ENCODE measurements around the gene TRPV4.

TRPV4 gene

DNA sequence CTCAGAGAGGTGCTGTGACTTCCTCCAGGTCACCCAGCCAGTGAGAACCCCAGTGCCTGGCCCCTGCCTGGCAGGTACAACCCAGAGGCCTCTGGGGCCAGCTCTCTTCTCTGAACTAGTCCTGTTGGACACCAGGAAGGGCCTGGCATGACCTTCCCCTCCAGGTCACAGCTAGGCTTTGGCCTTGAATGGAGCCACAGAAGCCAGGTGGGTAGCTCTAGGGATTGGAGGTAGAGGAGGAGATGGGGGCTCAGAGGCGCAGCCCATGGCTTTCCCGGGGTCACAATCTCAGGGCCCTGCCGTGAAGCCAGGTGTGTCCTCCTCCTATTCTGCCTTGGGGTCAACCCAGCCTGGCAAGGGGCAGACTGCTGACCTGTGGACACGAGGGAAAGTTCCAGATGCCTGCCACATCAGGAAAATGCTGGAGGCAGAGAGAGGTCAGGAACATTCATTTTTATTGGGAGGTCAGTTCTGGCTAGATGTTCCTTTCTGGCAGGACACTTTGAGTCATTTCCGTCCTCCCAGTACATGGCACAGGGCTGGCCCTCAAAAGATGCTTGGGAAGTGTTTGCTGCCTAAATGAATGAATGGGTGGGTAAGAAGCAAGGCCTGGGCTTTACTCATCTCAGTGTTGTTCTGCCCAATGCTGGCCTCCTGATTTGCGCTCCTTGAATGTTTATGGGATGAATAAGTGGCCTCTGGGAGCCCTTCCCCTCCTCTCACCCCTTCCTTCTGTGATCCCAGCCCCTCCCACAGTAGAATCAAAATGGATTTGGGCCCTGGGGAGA is 94.1 kb downstream of the TRPV4 start:
- DNase-seq = no peak

DNA sequence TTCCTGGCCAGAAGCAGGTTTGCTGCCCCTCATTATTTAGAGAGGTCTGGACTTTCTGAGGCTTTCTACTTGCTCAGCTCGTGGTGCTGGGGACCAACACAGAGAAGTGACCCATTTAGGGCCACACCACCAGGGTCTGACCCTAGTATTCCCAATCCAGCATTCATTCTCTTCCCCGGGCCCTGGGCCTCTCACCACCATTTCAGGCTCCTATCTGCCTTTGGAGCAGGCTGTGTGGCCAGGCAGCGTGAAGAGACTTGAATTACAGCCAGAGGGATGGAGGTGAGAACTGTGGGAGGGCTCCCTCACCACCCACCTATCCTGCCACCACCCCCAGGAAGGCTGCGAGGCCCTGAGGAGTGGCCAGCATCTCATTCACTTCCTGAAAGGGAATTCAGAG is 95.0 kb downstream of the TRPV4 start:
- DNase-seq = no peak

DNA sequence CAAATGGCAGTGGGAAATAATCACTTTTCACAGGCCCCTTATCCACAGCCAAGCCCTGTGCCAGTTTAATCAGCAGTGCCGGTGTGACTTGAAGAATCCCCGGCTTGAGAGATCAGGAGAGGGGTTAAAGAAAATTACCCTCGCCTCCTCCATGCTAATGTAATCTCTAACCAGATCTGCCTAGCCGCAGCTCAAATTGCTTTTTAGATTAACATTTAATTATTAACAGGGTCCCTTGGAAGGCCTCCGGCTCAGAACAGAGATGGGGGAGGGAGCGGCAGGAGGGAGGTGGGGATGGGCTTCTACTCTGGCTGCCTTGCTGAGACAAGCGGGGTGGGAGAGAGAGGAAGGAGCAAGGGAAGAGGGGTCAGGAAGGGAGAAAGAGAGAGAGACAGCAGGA is 95.6 kb downstream of the TRPV4 start:
- no peak for DNase-seq

DNA sequence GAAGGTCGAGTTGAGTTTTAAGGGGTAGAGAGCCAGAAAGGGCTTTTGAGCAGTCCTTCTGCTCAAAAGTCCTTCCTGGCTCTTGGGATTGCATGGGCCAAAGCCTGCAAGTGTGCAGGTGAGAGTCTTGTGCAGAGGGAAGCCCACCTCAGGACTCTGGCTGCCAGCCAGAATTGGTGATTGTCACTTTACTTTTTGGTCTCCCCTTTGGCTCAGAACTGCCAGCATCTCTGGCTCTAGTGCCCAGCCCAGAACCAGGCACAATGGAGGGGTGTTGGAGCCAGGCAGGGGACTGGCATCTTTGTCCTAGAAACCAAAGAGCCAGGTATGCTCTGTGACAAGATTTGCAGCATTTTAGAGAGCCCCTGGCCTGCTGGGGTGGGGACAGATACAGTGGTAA is 96.1 kb downstream of the TRPV4 start:
- no peak for DNase-seq

DNA sequence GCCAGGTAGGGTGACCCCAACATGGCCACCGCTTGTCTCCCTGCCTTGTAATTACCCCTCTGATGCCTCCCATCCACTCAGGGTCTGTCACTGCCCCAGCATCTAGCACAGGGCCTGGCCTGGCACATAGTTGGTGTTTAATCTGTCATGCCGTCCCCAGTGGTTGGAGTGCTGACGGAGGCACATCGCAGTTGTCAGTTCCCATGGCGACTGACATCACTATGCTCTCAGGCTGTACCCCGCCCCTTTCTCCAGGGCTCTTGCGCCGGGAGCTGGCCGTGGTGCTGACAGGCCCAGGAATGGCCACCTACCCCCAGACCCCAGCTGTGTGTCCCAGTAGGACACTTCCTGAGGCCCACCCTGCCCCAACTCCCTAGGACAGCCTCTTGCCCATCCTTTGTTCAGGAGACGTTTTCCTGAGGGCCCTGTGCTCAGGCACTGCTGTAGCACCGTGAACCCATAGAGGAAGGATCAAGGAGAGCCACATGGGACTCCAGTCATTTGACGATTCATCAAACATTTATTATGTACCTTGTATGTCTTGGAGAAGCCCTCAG is 96.6 kb downstream of the TRPV4 start:
- DNase-seq = no peak

DNA sequence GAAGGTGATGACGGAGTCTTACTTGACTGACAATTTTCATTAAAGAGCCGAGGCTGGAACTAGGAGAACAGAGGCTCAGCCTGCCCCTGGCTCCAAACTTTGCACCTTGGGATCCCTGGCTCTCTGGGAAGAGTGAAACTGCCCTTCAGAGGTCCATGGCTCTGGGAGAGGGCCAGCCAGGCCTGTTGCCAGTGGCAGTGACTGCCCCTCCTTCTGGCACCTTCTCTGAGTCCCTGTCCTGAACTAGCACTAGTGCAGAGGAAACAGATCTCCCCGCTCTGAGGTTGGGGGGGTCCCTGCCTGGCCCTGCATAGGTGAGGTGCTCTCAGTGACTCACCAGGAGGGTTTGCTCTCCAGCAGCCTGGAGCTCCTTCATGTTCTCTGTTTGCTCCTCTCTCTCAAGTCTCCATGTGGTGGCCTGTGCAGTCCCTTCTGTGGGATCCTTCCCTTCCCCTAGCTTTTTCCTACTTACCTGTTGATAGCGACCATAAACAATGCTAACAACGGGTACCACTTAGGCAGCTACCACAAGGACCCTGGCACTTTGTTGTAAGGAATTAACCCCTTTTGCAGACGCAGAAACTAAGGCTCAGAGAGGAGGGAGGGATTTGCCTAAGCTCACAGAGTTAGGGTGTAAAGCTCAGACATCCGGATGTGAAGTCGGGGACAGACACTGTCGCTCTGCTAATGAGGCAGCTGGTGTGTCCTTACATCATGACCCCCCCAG is 97.2 kb downstream of the TRPV4 start:
- no peak for DNase-seq

DNA sequence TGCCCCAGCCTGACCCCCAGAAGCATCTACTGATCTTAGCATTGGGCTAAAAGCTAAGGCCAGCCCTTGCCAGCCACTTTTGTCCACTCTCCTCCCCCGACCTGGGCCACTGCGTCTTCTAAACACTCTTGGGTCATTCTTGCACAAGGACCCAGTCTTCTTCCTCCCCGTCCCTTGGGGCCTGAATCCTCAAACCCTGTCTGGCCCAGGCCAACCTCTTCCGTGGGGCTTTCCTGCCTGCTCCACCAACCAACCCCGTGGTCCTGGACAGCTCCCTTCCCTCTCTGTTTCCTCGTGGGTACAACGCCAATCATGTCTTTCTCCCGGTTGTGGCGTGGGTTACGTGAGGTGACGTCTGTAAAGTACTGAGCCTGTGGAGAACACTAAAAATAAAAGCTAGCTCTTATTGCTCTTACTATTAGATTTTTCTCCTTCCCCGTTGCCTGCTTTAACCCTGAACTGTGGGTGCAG is 98.1 kb downstream of the TRPV4 start:
- no peak for DNase-seq

DNA sequence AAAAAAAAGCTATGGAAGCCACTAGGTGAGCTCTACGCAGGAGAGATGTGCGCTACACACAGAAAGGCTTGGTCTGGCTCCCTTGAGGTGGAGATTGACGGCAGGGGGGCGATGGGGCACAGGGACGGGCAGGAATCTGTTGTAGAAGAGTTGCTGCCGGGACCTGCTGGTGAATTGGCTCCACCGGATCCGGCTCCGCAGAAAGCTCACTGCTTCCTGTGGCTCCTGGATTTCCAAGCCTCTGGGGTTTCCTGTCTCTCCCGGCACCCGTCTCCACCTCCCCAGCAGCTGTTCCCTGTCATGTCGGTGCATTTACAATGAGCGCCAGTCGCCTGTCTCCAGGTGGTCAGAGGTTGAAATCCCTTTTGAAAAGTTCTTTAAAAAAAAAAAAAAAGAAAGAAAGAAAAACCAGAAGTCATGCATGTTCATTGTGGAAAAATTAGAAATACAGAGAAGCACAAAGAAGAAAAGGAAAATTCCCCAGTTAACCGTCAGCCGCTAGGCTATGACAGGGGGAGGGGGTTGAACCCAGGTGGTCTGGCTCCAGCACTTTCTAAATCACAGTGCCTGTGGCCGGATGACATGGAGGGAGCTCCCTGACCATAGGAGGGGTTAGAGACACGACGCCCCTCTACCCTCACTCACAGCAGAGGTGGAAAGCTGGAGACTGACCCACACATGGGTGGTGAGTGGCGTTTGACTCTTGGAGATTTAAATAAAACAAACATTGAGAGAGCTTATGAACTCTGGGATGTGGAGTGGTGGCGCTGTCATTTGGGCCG is 98.8 kb downstream of the TRPV4 start:
- peak; percentile 60 for DNase-seq
